HG02884 (cell line): ENCODE results near the gene NFE2L3.
"Not testable (repeated sequence)": the region's sequence is repeated elsewhere in the genome, so short reads cannot be mapped to it uniquely, and the experiment has no call there.

Source experiments
- ATAC-seq: cut with Tn5 transposase; IDR thresholded peaks from one replicate; pipeline ENCODE4 v1.9.1; 2021; ENCODE audit warnings: mild to moderate bottlenecking, moderate library complexity; ENCODE audit not compliant: unreplicated experiment

The NFE2L3 gene

DNA sequence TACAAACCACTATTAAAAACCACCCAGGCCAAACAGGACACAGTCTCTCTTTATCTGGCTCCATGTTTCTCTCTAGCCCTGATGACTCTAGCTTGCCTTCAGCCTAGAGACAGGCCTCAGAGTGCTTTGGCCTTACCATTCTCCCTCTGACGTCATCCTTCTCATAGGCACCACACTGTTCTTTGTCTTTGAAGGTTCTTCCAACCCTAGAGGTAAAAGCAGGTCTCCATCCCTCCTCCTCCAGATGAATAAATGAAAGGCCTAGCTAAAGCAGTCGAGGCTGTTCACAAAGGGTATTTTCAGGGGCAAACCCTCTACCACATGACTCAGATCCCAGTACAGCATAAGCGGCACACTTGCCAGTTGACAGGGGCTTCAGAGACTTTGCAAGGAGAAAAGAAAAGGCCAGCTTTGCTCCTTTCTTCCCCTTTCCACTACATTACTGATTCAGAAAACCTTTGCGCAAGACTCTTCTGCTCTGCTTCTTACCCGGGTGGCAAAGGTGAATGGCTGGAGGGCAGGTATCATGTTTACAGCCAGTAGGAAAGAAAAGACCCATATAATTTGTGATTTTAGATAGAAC, 14.8 kb downstream of the NFE2L3 start:
- ATAC-seq, result no peak

DNA sequence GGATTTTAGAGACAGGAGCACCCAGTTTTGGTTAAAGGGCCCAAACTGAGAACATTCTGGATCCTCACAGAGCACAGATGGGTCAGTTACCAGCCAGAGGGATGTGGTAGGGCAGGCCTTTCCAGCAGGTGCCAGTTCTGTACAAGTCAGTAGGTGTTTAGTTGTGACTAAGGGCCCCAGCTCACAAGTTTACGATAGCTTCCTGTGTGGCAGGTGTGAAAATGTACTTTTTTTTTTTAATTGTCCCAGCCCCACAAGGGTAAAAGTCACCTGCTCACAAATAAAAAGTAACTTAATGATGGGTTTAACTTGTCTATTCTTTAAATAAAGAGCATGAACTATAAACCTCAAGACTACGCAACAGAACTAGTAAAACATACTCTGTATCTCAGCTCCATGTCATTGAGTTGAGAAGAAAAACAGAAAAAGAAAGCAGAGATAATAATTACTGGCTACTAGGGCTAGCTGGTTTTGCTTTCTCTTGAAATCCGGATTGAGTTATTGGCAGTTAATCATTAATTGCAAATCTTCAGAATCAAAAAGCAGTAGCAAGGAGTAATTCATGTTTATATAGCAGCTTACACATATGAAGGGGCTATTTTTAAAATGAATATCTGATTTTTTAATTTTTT, 15.4 kb downstream of the NFE2L3 start:
- ATAC-seq, result no peak

DNA sequence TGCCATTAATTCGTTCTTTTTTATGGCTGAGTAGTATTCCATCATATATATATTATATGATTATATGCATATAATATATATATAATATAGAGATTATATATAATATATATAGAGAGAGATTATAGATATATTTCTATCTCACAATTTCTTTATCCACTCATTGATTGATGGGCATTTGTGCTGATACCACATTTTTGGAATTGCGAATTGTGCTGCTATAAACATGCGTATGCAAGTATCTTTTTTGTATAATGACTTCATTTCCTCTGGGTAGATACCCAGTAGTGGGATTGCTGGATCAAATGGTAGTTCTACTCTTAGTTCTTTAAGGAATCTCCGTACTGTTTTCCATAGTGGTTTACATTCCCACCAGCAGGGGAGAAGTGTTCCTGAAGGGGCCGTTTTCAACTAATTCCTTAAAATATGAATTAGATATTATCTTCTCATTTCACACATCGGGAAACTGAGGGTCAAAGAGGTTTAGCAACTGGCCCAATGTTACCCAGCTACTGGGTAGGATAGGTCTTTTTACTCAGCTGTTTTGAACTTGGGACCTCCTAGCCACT, 16.5 kb downstream of the NFE2L3 start:
- ATAC-seq, result no peak

DNA sequence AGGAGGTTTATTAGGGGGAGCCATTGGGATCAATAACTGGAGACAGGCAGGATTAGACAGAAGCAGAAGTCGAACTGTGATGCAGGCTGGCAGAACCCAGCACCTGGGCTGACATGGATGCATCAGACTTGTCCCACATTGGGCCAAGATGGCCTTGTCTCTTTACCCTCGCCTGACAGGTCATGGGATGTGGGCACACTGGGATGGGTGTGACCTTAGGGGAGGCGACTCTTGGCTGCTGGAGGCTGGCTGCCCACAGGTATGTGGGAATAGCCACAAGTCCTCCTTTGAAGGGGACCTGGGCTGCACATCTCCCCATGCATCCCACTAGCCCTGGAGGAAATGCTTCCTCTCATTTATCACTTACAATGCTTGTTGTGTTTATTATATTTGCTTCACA, 17.3 kb downstream of the NFE2L3 start:
- no peak for ATAC-seq

DNA sequence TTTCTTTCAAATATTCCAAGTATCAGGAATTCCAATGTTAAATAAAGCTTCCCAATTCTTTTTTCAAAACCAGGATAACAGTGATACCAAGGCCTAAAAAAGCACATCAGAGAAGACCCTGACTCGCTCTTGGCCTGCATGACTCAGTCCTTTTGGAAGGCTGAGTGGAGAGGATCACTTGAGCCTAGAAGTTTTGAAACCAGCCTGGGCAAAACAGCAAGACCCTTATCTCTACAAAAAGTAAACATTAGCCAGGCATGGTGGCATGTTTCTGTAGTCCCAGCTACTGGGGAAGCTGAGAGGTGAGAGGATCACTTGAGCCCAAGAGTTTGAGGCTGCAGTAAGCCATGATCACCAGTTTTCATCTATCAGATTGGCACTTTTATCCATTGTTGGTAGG, 18.7 kb downstream of the NFE2L3 start:
- no peak for ATAC-seq

DNA sequence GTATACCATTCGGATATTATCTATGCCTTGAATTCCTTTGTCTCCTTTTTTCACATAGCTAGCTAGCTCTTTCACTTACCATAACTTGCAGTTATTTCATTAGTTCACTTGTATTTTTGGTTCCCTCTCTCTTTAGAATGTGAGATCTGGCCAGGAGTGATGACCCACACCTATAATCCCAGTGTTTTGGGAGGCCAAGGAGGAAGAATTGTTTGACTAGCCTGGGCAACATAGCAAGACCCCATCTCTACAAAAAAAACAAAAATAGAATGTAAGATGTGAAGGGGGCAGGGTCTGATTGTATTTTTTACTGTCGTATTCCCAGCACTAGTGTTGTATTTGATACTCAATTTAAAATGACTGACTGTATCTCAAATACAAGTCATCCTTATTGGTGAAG, 19.6 kb downstream of the NFE2L3 start:
- ATAC-seq, result no peak

DNA sequence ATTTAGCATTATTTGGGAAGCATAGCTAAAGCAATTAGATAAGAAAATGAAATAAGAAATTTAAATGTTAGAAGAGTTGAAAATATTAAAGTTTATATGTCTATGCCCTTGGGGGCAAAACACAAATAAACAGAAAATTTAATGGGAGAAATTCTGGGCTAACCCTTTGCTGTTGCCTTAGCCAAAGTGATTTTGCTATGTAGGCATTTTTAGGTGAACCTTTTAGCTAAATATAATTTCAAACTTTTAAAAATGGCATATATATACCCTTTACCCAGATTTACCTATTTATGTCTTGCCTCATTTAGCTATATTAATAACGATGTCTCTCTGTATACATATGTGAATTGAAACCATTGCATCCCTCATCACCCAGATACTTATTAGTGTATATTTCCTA, 20.1 kb downstream of the NFE2L3 start:
- no peak for ATAC-seq

DNA sequence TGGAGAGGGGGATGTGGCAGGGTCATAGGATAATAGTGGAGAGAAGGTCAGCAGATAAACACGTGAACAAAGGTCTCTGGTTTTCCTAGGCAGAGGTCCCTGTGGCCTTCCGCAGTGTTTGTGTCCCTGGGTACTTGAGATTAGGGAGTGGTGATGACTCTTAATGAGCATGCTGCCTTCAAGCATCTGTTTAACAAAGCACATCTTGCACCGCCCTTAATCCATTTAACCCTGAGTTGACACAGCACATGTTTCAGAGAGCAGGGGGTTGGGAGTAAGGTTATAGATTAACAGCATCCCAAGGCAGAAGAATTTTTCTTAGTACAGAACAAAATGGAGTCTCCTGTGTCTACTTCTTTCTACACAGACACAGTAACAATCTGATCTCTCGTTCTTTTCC, 23.9 kb downstream of the NFE2L3 start:
- ATAC-seq, result not testable (repeated sequence)

DNA sequence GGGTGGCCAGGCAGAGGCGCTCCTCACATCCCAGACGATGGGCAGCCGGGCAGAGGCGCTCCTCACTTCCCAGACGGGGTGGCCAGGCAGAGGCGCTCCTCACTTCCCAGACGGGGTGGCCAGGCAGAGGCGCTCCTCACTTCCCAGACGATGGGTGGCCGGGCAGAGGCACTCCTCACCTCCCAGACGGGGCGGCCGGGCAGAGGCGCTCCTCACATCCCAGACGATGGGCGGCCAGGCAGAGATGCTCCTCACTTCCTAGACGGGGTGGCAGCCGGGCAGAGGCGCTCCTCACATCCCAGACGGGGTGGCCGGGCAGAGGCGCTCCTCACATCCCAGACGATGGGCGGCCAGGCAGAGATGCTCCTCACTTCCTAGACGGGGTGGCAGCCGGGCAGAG, 24.7 kb downstream of the NFE2L3 start:
- not testable (repeated sequence) for ATAC-seq

DNA sequence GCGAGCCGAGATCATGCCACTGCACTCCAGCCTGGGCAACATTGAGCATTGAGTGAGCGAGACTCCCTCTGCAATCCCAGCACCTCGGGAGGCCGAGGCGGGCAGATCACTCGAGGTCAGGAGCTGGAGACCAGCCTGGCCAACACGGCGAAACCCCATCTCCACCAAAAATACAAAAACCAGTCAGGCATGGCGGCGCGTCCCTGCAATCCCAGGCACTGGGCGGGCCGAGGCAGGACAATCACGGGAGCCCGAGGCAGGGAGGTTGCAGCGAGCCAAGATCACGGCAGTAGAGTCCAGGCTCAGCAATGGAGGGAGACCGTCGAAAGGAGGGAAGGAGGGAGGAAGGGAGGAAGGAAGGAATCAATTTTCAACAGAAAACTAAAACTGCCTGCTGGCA, 25.3 kb downstream of the NFE2L3 start:
- not testable (repeated sequence) for ATAC-seq

DNA sequence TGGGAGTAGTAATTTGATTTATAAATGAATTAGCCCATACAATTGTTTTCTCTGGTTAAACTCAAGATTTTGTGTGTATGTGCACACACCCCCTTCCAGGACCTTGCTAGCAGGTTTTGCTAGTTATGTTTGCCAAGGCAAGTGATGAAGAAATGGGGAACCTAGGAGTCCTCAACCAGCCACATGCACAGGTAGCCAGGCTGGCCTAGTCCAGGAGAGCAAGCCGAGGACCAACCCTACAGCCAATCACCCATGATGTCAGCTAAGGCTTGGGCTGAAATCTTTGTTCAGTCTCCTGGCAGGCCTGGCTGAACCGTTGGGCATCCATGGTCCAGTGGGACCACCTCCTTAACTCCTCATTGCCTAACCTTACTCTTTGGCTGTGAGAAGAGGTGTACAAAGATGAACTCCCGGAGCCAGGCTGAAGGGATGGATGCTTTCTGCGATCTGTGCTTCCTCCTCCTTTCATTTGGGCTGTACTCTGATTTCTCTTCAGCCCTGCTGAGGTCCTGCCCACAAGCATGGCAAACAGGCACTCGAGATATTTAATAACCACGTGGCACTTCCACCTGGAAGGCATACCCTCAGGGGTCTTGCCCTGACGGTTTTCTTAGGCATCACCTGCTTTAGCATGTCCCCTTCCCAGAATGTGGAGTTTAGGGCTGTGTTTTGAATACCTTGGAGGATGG, 26.4 kb downstream of the NFE2L3 start:
- ATAC-seq, result no peak

DNA sequence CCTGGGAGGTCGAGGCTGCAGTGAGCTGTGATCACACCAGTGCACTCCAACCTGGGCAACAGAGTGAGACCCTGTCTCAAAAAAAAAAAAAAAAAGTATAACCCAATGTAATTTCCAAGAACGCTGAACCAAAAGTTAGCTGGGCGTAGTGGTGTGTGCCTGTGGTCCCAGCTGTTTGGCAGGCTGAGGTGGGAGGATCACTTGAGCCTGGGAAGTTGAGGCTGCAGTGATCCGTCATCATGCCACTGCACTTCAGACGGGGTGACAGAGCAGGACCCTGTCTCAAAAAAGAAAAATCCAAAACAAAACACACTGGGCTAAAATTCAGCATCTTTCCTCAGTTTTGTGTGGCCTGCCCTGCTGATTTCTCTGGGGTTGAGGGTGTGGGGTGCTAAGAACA, 27.4 kb downstream of the NFE2L3 start:
- ATAC-seq, result no peak

DNA sequence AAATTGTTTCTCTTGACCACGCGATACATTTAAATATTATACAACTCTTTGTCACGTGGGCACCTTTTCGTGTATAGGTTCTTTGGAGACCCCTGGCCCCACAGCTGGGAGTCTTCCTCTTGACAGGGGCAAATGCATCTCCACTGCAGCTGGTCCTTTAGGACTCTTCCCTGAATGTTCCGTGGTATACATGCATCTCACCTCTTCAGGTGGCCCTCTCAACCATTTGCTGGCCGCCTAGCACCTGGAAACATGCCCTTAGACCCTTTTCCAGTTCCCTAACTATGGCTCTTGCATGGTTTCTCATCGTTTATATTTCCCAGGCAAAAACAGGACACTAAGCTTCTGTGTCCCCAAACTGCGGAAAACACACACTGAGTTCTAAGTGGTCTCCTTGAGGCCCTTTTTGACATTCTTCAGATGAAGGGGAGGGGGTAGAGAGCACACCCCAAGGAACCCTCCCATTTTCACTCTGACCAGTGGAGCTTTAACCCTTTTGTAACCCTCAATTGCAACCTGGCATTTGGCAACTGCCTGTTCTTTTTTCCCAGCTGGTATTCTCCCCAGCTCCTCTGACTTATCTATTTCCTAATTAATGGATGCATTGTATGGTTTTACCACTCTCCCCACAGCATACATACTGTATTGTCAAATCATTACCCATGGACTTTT, 28.0 kb downstream of the NFE2L3 start:
- ATAC-seq, result no peak

DNA sequence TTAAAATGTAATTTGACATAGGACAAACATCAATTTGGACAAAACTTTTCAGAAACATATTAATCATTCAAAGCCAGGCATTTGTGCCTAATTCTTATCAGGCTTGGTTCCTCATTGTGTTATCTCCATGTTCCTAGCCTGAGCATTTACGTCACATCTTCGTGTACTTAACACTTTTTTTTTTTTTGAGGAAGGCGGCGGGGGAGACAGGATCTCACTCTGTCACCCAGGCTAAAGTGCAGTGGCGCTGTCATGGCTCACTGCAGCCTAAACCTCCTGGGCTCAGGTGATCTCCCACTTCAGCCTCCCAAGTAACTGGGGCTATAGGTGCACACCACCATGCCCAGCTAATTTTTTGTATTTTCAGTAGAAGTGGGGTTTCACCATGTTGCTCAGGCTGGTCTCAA, 28.8 kb downstream of the NFE2L3 start:
- ATAC-seq, result no peak

DNA sequence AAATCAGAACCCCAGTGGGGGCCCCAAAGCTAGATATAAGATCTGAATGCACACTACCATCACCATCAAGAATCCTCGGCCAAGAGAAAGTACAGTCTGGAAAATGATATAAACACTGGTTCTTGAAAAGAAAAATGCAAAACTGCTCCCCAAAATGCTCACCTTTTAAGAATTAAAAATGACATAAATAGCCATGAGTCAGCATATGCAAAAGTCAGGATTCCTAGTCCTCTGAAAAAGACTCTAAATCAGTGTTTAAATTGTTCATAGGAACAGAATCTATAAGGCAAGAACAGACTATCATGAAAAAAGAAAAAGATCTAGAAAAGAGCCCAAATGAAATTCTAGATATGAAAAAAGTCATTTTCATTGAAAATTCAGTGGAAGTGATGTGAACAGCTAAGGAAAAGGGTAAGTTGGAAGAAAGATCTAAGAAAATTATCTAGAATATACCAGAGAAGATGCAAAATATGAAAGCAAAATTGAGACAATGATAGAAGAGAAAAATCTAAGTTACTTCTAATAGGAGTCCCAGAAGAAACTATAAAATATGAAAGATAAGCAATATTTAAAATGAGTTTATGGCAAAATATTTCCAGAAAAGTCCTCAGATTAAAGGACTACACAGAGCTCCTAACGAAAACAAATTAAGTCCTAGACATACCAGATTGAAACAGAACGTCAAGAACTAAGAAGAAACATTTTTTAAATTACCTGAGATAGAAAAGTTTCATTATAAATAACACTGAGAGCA, 29.7 kb downstream of the NFE2L3 start:
- no peak for ATAC-seq

DNA sequence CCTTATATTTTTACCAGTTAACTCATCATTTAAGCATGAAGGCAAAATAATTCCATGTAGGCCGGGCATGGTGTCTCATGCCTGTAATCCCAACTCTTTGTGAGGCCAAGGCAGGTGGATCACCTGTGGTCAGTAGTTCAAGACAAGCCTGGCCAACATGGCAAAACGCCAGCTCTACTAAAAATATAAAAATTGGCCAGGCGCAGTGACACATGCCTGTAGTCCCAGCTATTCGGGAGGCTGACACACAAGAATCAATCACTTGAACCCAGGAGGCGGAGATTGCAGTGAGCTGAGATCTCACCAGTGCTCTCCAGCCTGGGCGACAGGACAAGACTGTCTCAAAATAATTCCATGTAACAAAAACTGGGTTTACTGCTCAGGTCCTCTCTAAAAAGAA, 30.3 kb downstream of the NFE2L3 start:
- ATAC-seq, result no peak

DNA sequence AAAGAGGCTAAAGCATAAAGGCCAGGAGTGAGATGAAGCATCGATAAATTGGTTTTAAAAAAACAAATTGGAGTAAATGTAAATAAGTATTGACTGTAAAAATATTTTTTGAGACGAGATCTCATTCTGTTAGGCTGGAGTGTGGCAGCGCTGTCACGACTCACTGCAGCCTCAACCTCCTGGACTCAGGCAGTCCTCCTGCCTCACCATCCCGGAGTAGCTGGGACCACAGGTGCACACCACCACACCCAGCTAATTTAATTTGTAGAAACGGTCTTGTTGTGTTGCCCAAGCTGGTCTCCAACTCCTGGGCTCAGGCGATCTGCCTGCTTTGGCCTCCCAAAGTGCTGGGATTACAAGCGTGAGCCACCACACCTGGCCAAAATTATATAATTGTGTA, 30.7 kb downstream of the NFE2L3 start:
- ATAC-seq, result no peak

DNA sequence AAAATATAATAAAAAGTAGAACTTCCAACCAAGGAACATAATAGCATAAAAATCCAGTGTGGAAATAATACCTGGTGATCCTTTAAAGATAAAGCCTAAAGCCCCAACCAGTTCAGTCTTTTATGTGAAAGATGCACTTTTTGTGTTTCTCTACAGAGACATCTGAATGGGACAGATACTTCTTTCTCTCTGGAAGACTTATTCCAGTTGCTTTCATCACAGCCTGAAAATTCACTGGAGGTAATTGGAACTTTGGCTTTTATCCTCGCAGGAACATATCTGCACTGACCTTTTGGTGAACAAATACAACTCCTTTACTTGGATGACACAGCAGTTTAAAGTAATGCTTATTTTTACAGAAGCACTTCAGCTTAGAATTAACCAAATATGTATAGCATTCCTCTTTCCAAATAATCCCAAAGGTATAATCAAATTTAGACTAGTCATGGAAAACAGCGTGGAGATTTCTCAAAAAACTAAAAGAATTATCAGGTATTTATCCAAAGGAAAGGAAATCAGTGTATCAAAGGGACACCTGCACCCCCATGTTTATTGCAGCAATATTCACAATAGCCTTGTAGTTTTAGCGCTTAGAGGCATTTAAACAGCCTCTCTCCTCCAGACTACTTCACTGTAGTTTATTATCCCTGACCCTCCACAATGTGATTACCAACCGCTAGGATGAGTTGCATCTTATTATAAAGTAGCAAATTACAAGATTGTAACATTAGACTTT, 31.7 kb downstream of the NFE2L3 start:
- ATAC-seq, result no peak

DNA sequence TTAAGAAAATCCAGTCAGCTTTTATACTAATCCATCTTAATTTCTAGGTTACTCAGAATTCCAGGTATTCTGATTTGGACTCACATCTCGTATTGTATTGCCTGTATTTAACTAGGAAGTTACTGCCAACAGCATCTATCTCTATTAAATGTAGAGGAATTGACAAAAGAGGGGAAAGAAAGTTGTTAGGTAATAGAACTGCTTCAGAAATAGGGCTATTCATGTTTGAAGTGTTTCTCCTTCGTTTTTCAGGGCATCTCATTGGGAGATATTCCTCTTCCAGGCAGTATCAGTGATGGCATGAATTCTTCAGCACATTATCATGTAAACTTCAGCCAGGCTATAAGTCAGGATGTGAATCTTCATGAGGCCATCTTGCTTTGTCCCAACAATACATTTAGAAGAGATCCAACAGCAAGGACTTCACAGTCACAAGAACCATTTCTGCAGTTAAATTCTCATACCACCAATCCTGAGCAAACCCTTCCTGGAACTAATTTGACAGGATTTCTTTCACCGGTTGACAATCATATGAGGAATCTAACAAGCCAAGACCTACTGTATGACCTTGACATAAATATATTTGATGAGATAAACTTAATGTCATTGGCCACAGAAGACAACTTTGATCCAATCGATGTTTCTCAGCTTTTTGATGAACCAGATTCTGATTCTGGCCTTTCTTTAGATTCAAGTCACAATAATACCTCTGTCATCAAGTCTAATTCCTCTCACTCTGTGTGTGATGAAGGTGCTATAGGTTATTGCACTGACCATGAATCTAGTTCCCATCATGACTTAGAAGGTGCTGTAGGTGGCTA, 32.5 kb downstream of the NFE2L3 start:
- ATAC-seq, result not testable (repeated sequence)
